ENCODE data around the gene IFNAR1. TPM values are rescaled to one million over a fixed set of nuclear protein-coding genes. Genes with fewer than 3 reads are reported as not detected.

The IFNAR1 gene
- total RNA-seq, 2 donors from 2014 or later, result 11.7 to 16.9 TPM

- H3K36me3 Mint-ChIP-seq (ENCODE audit: low read depth), result no peaks in the 10 kb centered on the region
- H3K36me3 ChIP-seq (ENCODE audit: control insufficient read depth, insufficient read depth, low read length), result no peaks in the 10 kb centered on the region
- peaks cover 8% of the 10 kb centered on the region for H3K4me1 Mint-ChIP-seq
- peak; percentile 75 for DNase-seq
- no peaks in the 10 kb centered on the region for H3K27me3 Mint-ChIP-seq (ENCODE audit: insufficient read depth)
- H3K4me3 ChIP-seq (ENCODE audit: low read length), result no peak overlapping the region
- no peaks in the 10 kb centered on the region for H3K4me1 ChIP-seq (ENCODE audit: control insufficient read depth, insufficient read depth, low read length)
- H3K9me3 Mint-ChIP-seq, result no peaks in the 10 kb centered on the region
- no peaks in the 10 kb centered on the region for H3K27me3 ChIP-seq (ENCODE audit: control insufficient read depth, insufficient read depth, low read length, poor library complexity, severe bottlenecking)
- no peaks in the 10 kb centered on the region for H3K9me3 ChIP-seq (ENCODE audit: control insufficient read depth, low read length)
- H3K9ac ChIP-seq (ENCODE audit: extremely low read depth, low read length, poor library complexity, severe bottlenecking), result no peak overlapping the region
- no peak overlapping the region for H3K27ac ChIP-seq (ENCODE audit: low read depth, low read length)
- WGBS, 2 experiments (ENCODE audit: insufficient coverage in 1 of 2, insufficient read length in 1 of 2), result 89 to 93% methylated on average over 4 to 7 of the region's 7 CpGs
- TF ChIP-seq, protein P1, sequence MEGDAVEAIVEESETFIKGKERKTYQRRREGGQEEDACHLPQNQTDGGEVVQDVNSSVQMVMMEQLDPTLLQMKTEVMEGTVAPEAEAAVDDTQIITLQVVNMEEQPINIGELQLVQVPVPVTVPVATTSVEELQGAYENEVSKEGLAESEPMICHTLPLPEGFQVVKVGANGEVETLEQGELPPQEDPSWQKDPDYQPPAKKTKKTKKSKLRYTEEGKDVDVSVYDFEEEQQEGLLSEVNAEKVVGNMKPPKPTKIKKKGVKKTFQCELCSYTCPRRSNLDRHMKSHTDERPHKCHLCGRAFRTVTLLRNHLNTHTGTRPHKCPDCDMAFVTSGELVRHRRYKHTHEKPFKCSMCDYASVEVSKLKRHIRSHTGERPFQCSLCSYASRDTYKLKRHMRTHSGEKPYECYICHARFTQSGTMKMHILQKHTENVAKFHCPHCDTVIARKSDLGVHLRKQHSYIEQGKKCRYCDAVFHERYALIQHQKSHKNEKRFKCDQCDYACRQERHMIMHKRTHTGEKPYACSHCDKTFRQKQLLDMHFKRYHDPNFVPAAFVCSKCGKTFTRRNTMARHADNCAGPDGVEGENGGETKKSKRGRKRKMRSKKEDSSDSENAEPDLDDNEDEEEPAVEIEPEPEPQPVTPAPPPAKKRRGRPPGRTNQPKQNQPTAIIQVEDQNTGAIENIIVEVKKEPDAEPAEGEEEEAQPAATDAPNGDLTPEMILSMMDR (conservative IDR thresholded peaks at IDR 0.05), result peak; percentile 77
- no peak overlapping the region for H3K27ac Mint-ChIP-seq
- H3K4me3 Mint-ChIP-seq, result no peak overlapping the region
Measured at GRCh38 chr21:33302796-33303195, 22.0 kb upstream of the IFNAR1 start.

- no peaks in the 10 kb centered on the region for H3K4me1 ChIP-seq (ENCODE audit: control insufficient read depth, insufficient read depth, low read length)
- no peak overlapping the region for H3K4me3 Mint-ChIP-seq
- H3K27ac Mint-ChIP-seq, result no peak overlapping the region
- no peak overlapping the region for H3K9ac ChIP-seq (ENCODE audit: extremely low read depth, low read length, poor library complexity, severe bottlenecking)
- H3K27ac ChIP-seq (ENCODE audit: low read depth, low read length), result no peak overlapping the region
- H3K9me3 Mint-ChIP-seq, result no peaks in the 10 kb centered on the region
- peaks cover 6% of the 10 kb centered on the region for H3K9me3 ChIP-seq (ENCODE audit: control insufficient read depth, low read length)
- no peaks in the 10 kb centered on the region for H3K36me3 Mint-ChIP-seq (ENCODE audit: low read depth)
- peaks cover 8% of the 10 kb centered on the region for H3K4me1 Mint-ChIP-seq
- H3K27me3 ChIP-seq (ENCODE audit: control insufficient read depth, insufficient read depth, low read length, poor library complexity, severe bottlenecking), result no peaks in the 10 kb centered on the region
- H3K27me3 Mint-ChIP-seq (ENCODE audit: insufficient read depth), result no peaks in the 10 kb centered on the region
- no peak for DNase-seq
- H3K36me3 ChIP-seq (ENCODE audit: control insufficient read depth, insufficient read depth, low read length), result no peaks in the 10 kb centered on the region
- no peak overlapping the region for H3K4me3 ChIP-seq (ENCODE audit: low read length)
- 83 to 91% methylated on average over 4 of the region's 4 CpGs for WGBS, 2 experiments (ENCODE audit: insufficient coverage in 1 of 2, insufficient read length in 1 of 2)
- TF ChIP-seq, protein P1 (conservative IDR thresholded peaks at IDR 0.05), result no peak
Measured at GRCh38 chr21:33305344-33305671, 19.5 kb upstream of the IFNAR1 start.

DNA sequence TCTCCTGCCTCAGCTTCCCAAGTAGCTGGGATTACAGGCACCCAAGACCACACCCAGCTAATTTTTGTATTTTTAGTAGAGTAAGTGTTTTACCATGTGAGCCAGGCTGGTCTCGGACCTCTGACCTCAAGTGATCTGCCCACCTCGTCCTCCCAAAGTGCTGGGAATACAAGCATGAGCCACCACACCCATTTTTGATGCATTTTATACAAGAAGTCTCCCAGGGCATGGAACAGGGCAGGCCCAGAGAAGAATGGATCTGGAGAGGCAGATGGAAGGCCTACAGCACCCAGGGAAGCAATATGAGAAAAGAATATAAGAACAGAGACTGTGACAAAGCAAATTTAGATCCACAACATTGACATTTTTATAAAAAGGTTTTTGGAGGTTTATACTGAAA is 18.8 kb upstream of the IFNAR1 start:
- TF ChIP-seq, protein P1 (conservative IDR thresholded peaks at IDR 0.05), result no peak
- Mint-ChIP-seq H3K36me3 (ENCODE audit: low read depth) (no peaks in the 10 kb centered on the region), H3K4me1 (peaks cover 8% of the 10 kb centered on the region), H3K9me3 (no peaks in the 10 kb centered on the region), H3K27me3 (ENCODE audit: insufficient read depth) (no peaks in the 10 kb centered on the region), H3K27ac (no peak overlapping the region), H3K4me3 (no peak overlapping the region)
- H3K4me1 ChIP-seq (ENCODE audit: control insufficient read depth, insufficient read depth, low read length), result no peaks in the 10 kb centered on the region
- H3K27me3 ChIP-seq (ENCODE audit: control insufficient read depth, insufficient read depth, low read length, poor library complexity, severe bottlenecking), result no peaks in the 10 kb centered on the region
- H3K27ac ChIP-seq (ENCODE audit: low read depth, low read length), result no peak overlapping the region
- H3K9me3 ChIP-seq (ENCODE audit: control insufficient read depth, low read length), result peaks cover 6% of the 10 kb centered on the region
- DNase-seq, result no peak
- H3K36me3 ChIP-seq (ENCODE audit: control insufficient read depth, insufficient read depth, low read length), result no peaks in the 10 kb centered on the region
- no peak overlapping the region for H3K4me3 ChIP-seq (ENCODE audit: low read length)
- WGBS, 2 experiments (ENCODE audit: insufficient coverage in 1 of 2, insufficient read length in 1 of 2), result 90 to 93% methylated on average over 2 of the region's 2 CpGs
- no peak overlapping the region for H3K9ac ChIP-seq (ENCODE audit: extremely low read depth, low read length, poor library complexity, severe bottlenecking)
